DMS 273 (cell line): ENCODE data around the gene BLVRA.
A peak's percentile ranks its signal among the peaks of the same experiment; 100 is the strongest.

Source experiments
- DNase-seq: peaks from one replicate; lab custom pipeline; 2025; ENCODE audit not compliant: unreplicated experiment; lab: John Stamatoyannopoulos, UW

BLVRA gene

GRCh38 chr7:43749383-43749940 lies 9.0 kb upstream of the BLVRA start:
- no peak for DNase-seq

- peak; percentile 67 for DNase-seq
Observed at GRCh38 chr7:43750016-43750887, 8.2 kb upstream of the BLVRA start.

- DNase-seq: no peak
Observed at GRCh38 chr7:43752411-43752810, 6.1 kb upstream of the BLVRA start.

GRCh38 chr7:43753271-43753810 lies 5.1 kb upstream of the BLVRA start:
- DNase-seq: no peak

- no peak for DNase-seq
Observed at GRCh38 chr7:43753843-43754242, 4.6 kb upstream of the BLVRA start.

GRCh38 chr7:43754596-43754995 lies 3.9 kb upstream of the BLVRA start:
- no peak for DNase-seq

GRCh38 chr7:43756368-43757072 lies 2.0 kb upstream of the BLVRA start:
- peak; percentile 70 for DNase-seq

- DNase-seq: no peak
Observed at GRCh38 chr7:43757073-43757720, 1.3 kb upstream of the BLVRA start.

GRCh38 chr7:43758822-43759683 lies 573 bp downstream of the BLVRA start:
- DNase-seq: peak; percentile 82

- DNase-seq: no peak
Observed at GRCh38 chr7:43760861-43761260, 2.4 kb downstream of the BLVRA start.

- no peak for DNase-seq
Observed at GRCh38 chr7:43761382-43761781, 2.9 kb downstream of the BLVRA start.

GRCh38 chr7:43761938-43762692 lies 3.6 kb downstream of the BLVRA start:
- DNase-seq: no peak

- DNase-seq: no peak
Observed at GRCh38 chr7:43763183-43763582, 4.7 kb downstream of the BLVRA start.

GRCh38 chr7:43764039-43764761 lies 5.7 kb downstream of the BLVRA start:
- peak; percentile 22 for DNase-seq

GRCh38 chr7:43764807-43765491 lies 6.5 kb downstream of the BLVRA start:
- no peak for DNase-seq

GRCh38 chr7:43766564-43766963 lies 8.1 kb downstream of the BLVRA start:
- DNase-seq: no peak

GRCh38 chr7:43767311-43767710 lies 8.8 kb downstream of the BLVRA start:
- DNase-seq: no peak

- DNase-seq: no peak
Observed at GRCh38 chr7:43768201-43768886, 9.9 kb downstream of the BLVRA start.
